HG02970 (cell line): ENCODE results near the gene REM2.
"Not testable (repeated sequence)": the region's sequence is repeated elsewhere in the genome, so short reads cannot be mapped to it uniquely, and the experiment has no call there.

Experiments used
- ATAC-seq: cut with Tn5 transposase; IDR thresholded peaks from one replicate; pipeline ENCODE4 v1.9.1; 2021; ENCODE audit warnings: mild to moderate bottlenecking, moderate library complexity, moderate number of reproducible peaks; ENCODE audit not compliant: unreplicated experiment, low FRiP score

REM2 gene

GRCh38 chr14:22896356-22896755 is 13.3 kb downstream of the REM2 start:
- no peak for ATAC-seq

GRCh38 chr14:22896760-22897159 is 13.7 kb downstream of the REM2 start:
- no peak for ATAC-seq

GRCh38 chr14:22897357-22897756 is 14.3 kb downstream of the REM2 start:
- no peak for ATAC-seq

- ATAC-seq: no peak
These were observed 15.5 kb downstream of the REM2 start for GRCh38 chr14:22898302-22899090.

GRCh38 chr14:22900081-22900799 is 17.2 kb downstream of the REM2 start:
- ATAC-seq: no peak

GRCh38 chr14:22901799-22902198 is 18.8 kb downstream of the REM2 start:
- ATAC-seq: no peak

- ATAC-seq: no peak
These were observed 20.7 kb downstream of the REM2 start for GRCh38 chr14:22903742-22904087.

GRCh38 chr14:22905627-22906026 is 22.6 kb downstream of the REM2 start:
- ATAC-seq: no peak

- no peak for ATAC-seq
These were observed 23.1 kb downstream of the REM2 start for GRCh38 chr14:22906073-22906472.

GRCh38 chr14:22907429-22907828 is 24.4 kb downstream of the REM2 start:
- ATAC-seq: no peak

- no peak for ATAC-seq
These were observed 25.6 kb downstream of the REM2 start for GRCh38 chr14:22908601-22909000.

GRCh38 chr14:22910916-22911315 is 27.9 kb downstream of the REM2 start:
- no peak for ATAC-seq

GRCh38 chr14:22914836-22915235 is 31.8 kb downstream of the REM2 start:
- ATAC-seq: not testable (repeated sequence)

GRCh38 chr14:22915886-22916521 is 33.0 kb downstream of the REM2 start:
- ATAC-seq: no peak

- ATAC-seq: peak; percentile 94
These were observed 36.0 kb downstream of the REM2 start, which contains the start of gene RBM23 for GRCh38 chr14:22918804-22919600. Gene RBM23, minus strand, starts transcription at chr14:22919149.

GRCh38 chr14:22919601-22919921 is 36.5 kb downstream of the REM2 start:
- ATAC-seq: peak; percentile 11

- no peak for ATAC-seq
These were observed 37.7 kb downstream of the REM2 start for GRCh38 chr14:22920697-22921096.

- ATAC-seq: no peak
These were observed 39.3 kb downstream of the REM2 start for GRCh38 chr14:22922294-22922693.

GRCh38 chr14:22923746-22924145 is 40.7 kb downstream of the REM2 start:
- no peak for ATAC-seq

- no peak for ATAC-seq
These were observed 42.5 kb downstream of the REM2 start for GRCh38 chr14:22925513-22925912.

GRCh38 chr14:22926316-22926715 is 43.3 kb downstream of the REM2 start:
- no peak for ATAC-seq
